ENCODE results near the gene KCNQ2.

DNA sequence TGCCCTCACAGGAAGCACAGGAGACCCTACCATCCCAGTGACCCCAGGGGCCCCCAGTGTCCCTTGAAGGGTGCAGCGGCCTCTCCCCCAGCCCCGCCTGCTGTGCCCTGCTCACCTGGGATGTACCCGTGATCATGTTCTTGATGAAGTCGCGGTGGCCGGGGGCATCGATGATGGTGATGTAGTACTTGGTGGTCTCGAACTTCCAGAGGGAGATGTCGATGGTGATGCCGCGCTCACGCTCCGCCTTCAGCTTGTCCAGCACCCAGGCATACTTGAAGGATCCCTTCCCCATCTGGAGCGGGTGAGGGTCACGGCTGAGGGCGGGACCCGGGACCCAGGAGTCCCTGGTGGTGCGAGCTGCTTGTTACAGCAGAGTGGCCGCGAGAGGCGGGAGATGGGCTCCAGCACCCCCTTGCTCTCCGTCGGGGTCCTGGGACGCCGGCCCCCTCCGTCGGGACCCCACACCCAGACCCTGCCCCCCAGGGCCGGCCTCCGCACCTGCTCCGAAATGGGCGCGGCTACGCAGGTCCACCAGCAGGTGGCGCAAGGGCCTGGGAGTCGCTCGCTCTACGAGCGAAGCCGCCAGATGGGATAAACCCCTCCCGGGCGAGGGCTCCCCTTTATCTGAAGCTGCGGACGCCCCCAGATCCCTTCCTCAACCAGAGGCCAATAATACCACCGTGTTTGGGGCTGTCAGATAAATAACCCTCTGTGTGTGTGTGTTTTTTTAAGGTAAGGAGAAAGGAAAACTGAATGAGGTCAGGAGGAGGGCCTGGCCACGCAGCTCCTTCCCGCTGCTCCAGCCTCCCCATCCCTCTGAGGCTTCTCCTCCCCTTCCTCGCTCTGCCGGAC lies 23.5 kb upstream of the KCNQ2 start:
- TF ChIP-seq, protein P1, sequence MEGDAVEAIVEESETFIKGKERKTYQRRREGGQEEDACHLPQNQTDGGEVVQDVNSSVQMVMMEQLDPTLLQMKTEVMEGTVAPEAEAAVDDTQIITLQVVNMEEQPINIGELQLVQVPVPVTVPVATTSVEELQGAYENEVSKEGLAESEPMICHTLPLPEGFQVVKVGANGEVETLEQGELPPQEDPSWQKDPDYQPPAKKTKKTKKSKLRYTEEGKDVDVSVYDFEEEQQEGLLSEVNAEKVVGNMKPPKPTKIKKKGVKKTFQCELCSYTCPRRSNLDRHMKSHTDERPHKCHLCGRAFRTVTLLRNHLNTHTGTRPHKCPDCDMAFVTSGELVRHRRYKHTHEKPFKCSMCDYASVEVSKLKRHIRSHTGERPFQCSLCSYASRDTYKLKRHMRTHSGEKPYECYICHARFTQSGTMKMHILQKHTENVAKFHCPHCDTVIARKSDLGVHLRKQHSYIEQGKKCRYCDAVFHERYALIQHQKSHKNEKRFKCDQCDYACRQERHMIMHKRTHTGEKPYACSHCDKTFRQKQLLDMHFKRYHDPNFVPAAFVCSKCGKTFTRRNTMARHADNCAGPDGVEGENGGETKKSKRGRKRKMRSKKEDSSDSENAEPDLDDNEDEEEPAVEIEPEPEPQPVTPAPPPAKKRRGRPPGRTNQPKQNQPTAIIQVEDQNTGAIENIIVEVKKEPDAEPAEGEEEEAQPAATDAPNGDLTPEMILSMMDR (IDR thresholded peaks at IDR 0.05; ENCODE audit: low read depth, low read length), result peak; percentile 91
- no peak for TF ChIP-seq EZH2phosphoT487 (IDR thresholded peaks at IDR 0.05; ENCODE audit: low read depth)

Measured in OCI-LY3 (cell line).